GM10248 (cell line): Measurements from ENCODE around the gene NPS.

Experiments used
- CTCF ChIA-PET: fragments of 300-600 bp; sonication (Branson Sonifier 250); formaldehyde crosslinking; extraction: SDS; loops from one replicate; lab custom pipeline; 2021; ENCODE audit warnings: antibody characterized with exemption; lab: Yijun Ruan, JAX
- POLR2A ChIA-PET: fragments of 350-650 bp; sonication (Branson Sonifier 250); formaldehyde crosslinking; extraction: SDS; loops from one replicate; lab custom pipeline; 2020; ENCODE audit warnings: antibody characterized with exemption; lab: Yijun Ruan, JAX
- DNase-seq: peaks from one replicate; pipeline ENCODE4 v3.0.0; 2012; ENCODE audit errors: extremely low spot score
- TF ChIP-seq, protein P1 (sequence below): IDR thresholded peaks from 2 replicates; pipeline ENCODE4 v1.5.1; 2012; ENCODE audit warnings: mild to moderate bottlenecking, low read depth; ENCODE audit errors: extremely low read depth, missing control alignments, control extremely low read depth

The NPS gene, protein sequence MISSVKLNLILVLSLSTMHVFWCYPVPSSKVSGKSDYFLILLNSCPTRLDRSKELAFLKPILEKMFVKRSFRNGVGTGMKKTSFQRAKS

DNA sequence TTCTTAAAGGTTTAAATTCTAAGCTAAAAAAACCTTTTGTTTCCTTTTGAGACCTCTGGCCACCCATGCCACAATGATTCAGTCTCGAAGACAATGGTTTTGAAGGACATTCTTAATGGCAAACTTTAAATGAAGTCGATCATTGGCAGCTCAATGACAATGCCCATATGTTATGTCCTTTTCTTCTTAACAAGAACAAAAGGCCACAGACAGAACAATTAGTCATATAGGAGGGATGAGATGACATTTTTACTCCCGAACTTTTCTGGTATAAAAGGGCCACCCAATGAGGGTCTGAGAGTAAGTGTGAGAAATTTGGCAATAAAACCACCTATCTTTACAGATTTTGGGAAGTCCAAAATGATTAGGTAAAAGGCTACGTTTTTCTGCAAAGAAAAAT, at the start of gene NPS:
Gene NPS, plus strand, starts transcription at position 301 of the 400 bp plus-strand sequence. Its CDS starts 60 bp downstream, at position 361.
- POLR2A ChIA-PET: no interaction called here
- no peak for DNase-seq
- CTCF ChIA-PET: no interaction called here
- TF ChIP-seq, protein P1, sequence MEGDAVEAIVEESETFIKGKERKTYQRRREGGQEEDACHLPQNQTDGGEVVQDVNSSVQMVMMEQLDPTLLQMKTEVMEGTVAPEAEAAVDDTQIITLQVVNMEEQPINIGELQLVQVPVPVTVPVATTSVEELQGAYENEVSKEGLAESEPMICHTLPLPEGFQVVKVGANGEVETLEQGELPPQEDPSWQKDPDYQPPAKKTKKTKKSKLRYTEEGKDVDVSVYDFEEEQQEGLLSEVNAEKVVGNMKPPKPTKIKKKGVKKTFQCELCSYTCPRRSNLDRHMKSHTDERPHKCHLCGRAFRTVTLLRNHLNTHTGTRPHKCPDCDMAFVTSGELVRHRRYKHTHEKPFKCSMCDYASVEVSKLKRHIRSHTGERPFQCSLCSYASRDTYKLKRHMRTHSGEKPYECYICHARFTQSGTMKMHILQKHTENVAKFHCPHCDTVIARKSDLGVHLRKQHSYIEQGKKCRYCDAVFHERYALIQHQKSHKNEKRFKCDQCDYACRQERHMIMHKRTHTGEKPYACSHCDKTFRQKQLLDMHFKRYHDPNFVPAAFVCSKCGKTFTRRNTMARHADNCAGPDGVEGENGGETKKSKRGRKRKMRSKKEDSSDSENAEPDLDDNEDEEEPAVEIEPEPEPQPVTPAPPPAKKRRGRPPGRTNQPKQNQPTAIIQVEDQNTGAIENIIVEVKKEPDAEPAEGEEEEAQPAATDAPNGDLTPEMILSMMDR: no peak

DNA sequence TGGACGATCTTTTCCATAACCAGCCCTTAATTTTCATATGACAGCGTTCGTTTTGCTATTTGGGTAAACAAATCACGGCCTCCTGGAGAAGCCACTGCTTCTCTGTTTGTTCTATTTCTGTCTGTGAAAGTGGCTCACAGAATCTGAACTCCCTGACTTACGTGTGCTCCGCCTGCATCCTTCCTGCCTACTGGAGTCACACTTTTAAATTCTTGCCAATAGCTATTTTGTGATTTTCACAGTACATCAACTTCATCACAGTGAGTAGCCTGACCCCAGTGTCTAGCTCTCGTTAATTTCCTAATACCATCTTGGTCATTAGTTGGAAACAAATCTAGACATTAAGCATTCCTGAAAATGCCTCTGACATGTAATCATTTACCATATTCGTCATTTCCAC, 49.0 kb upstream of the NPS start:
- CTCF ChIA-PET: no interaction called here
- TF ChIP-seq, protein P1: no peak
- POLR2A ChIA-PET: no interaction called here
- no peak for DNase-seq

DNA sequence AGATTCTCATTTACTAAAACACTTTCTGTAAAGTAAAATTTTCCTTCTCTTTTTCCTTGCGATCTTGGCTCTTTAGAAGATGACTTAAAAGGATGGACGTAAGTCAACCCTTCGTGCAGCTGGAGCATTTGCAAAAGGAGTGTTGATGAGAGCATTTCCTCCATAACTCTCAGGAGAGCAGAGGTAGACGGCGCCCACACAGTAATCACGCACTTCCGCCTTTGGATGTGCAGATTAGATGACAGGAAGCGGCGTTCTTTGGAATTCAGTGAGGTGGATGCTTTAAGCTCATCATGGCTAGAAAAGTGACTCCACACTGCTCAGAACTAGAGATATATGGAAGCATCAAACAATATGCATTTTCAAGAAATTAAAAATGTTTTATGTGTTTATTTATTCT, 43.0 kb upstream of the NPS start:
- TF ChIP-seq, protein P1: no peak
- ChIA-PET CTCF (no interaction called here), POLR2A (no interaction called here)
- DNase-seq: no peak

DNA sequence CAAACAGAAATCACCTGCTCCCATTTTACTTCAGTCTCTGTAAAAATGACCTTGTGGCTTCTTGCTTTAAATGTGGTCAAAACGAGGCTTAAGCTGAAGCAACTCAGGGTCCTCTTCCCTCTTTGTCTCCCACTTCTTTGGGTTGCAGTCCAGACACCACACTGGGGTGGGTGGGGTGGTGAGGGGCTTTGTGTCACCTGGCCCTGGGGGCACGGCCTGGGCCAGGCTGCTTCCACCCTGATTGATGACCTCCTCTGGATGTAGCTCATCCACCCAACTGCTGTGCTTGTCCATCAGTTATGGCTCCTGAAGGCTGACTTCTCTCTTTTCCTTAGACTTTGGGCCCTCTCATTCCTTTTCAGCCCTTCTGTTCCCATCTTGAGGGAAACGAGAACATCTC, 26.8 kb upstream of the NPS start:
- ChIA-PET CTCF (no interaction called here), POLR2A (no interaction called here)
- DNase-seq: no peak
- TF ChIP-seq, protein P1: no peak

DNA sequence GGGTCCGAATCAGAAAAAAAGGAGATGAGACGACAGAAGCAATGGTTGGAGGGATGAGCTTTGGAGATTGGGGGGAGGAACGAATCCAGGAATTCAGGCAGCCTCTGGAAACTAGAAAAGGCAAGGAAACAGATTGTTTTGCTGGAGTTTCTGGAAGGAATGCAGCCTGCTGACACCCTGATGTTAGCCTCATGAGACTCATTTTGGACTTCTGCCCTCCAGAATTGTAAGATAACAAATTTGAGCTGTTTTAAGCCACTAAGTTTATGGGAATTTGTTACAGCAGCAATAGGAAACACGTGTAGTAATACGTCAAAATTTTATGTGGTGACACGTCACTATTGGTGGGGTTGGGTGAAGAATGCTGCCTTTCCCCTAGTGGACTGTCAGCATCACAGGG, 25.6 kb upstream of the NPS start:
- DNase-seq: no peak
- TF ChIP-seq, protein P1: no peak
- ChIA-PET CTCF (no interaction called here), POLR2A (no interaction called here)

DNA sequence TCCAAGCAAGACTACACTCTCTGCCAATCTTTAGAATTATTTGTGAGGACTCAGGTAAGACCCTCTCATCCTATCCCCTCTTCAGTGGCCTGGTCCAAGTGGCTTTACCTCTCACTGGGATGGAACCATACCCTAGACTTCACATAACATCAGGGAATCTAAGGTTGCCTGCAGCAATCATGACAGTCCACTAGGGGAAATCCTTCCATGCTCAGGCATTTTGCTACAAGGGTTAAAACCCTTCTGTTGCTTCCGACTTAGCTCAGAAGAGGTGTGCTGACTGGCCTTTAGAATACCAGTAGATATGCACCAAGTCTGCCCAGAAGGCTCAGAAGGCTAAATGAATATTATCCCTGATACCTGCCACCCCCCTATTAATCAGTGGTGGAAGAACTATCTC, 24.9 kb upstream of the NPS start:
- no peak for DNase-seq
- ChIA-PET POLR2A (no interaction called here), CTCF (no interaction called here)
- TF ChIP-seq, protein P1: no peak
